ENCODE results near the gene ZNF516.

Gene ZNF516

DNA sequence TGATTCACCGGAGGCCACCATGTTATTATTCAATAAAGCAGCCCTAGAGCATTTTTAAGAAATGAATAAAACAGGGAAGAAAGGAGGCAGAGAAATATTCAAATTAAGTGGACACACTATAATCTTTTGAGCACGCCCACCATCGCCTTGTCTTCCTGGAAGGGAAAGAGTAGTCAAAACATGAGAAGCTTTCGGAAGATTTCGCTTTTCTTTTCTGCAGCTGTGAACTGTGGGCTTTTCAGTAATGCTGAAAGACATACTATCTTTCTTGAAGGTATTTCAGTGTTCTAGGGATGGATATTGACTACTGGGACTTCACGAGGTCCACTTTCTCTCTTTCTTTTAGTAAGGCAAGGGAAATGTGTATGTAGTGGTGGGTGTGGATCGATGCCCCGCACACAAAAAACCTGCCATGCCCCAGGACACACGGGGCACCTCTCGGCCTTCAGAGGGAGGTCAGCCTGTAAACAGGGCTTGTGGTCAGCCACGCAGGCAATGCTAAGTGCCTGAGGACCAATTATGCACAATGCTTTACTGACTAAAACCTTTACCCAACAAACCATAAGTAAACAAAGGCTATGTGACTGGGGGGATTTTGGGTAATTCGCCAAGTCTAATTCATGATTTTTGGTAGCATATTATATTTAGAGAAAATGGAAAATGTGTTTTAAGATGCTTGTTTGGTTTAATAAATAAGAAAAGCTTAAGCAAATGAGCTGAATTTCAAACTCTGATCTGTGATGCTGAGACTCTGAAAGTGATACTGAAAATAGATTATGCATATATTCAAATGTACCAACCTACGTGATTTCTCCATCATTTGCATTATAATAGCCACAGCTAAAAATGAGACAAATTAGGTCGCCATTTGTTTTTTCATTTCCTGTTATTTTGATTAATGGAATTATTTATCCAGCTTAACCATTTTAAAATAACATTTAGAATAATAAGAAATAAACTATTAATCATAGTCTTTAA lies 130.5 kb downstream of the ZNF516 start:
- no peak for DNase-seq (ENCODE audit: low read depth)

DNA sequence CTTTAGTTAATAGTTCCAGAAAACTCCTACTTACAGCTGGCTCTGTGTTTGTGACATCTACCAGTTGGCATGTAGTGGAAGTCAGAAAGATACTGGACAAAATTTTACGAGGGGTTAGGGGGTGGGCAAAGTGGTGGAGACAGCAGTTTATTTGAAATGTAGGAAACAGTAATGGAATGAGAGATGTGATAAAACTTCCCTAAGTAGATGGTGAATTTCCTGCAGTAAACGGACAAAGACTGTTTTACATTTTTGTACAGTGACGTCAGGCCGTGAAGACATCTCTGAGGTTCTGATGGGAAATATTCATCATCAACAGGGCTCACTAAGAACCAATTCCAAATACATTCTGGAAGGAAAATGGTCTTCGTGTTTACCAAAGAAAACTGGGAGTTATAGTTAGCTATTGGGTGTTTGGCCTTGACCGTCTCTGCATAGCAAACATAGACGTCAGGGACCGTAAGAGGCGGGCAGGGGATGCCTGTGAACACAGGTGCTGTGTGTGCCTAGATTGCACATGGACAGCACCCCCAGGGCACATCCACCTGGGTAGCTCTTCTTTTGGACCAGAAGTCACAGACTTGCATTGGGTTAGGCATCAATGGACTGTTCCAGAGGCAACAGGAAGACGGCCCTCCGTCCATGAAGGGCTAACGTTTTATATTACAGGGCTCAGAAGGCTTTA lies 131.5 kb downstream of the ZNF516 start:
- DNase-seq (ENCODE audit: low read depth) = no peak

DNA sequence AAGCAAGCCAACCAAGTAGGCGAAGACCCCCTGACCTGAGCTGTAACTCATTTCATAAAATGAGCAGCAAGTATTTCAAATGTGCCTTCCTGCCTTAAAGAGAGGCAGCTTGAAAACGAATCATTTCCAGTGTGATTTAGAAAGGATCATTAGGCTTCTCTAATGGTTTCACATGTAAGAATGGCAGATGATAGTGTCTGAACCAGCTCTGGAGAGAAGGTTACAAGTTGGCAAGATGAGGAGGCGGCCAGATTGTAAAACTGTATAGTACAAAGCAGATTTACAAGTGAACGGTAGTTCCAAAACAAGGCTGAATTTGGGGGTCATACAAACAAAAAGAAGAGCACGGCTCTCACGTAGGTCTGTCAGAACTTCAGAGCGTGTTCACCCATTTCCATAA lies 132.4 kb downstream of the ZNF516 start:
- no peak for DNase-seq (ENCODE audit: low read depth)

DNA sequence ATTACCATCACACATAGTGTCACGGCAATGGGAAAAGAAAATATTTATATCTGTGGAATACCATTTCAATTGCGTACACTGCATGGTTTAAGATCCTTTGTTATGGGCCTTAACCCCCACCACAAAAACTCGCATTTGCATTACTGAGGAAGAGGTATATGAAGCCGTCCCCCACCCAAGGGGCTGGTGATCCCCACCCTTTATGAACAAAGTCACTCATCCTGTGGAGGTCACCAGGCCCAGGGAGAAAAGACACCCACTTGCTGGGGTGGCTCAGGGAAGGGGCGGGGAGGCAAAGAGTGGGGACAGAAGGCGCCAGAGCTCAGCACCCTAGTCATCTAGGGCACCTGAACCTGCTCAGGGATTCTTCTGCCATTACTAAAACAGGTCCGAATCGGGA lies 133.8 kb downstream of the ZNF516 start:
- DNase-seq (ENCODE audit: low read depth) = no peak

DNA sequence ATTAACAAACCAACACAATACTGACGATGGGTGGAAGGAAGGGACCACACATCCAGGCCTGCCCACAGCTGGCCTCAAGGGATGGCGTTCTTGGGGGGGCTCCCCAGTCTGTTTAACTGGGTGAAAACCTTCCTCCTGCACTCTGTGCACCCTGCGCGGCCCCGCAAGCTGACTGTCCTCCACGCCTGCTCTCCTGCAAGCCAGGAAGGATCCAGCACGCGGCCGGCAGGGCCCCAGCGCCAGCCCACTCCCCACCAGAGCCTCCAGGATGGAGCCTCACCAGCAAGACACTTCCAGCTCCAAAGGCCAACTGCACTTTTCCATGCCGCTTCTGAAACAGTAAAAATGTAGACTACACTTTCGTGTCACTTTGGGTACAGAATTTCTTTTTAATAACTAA lies 135.1 kb downstream of the ZNF516 start:
- DNase-seq (ENCODE audit: low read depth) = no peak

DNA sequence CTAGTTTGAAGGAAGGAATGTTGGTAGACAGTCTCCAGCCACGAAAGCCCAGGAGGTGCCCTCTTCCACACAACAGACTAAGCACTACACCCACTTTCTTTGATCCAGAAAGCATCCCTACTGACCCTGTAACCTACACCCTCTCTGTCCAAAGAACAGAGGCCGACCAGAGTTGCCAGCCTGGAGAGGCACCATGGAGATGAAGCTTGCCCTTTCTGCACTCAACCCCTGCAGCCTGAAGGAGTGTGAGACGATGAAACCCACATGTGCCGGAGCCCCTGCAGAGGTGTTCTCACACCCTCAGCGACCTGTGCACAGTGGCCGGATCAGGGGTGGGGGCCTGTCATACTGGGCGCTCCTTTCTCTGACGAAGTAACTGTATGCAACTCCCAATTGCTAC lies 136.3 kb downstream of the ZNF516 start:
- DNase-seq (ENCODE audit: low read depth) = no peak

DNA sequence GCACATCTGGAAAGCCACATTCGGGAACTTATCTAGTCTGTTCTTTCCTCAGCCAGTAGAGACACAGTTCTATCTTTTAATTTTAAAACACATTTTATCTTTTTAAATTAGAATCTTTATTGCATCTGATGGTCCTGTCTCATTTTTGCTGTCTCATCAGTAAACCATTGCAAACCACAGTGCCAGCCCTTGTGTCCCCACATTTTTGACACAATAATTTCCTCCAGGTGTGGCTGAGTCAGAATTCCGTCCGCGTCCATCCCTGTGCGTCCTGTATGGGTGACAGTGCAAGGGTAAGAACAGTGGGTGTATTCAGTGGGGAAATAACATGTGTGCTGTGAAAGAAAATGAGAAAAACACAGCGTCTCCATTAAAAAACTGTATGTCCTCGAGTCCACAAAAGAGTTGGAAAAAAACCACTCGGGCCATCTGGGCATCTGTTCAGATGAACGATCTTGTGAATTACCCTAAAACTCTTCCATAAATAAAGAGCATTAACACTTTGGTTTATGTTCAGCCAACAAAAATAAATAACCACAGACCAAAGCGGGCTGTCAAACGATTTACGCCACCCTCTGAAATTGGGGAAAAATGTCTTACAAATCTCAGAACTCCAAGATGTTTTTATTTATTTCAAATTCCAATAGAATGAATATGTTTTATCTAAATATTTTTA lies 137.3 kb downstream of the ZNF516 start:
- DNase-seq (ENCODE audit: low read depth) = peak; percentile 18

DNA sequence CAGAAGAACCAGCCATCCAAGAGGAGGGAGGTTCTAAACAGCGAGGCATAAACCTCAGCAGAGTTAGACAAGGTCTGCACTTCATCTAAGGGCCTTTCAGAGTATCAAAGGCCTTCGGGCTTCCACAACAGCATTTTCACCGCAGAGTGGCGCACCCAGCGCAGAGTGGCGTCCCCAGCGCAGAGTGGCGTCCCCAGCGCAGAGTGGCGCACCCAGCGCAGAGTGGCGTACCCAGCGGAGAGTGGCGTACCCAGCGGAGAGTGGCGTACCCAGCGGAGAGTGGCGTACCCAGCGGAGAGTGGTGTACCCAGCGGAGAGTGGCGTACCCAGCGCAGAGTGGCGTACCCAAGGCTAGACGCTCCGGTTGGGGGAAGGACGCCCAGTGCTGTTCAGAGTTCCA lies 137.9 kb downstream of the ZNF516 start:
- DNase-seq (ENCODE audit: low read depth) = no peak

DNA sequence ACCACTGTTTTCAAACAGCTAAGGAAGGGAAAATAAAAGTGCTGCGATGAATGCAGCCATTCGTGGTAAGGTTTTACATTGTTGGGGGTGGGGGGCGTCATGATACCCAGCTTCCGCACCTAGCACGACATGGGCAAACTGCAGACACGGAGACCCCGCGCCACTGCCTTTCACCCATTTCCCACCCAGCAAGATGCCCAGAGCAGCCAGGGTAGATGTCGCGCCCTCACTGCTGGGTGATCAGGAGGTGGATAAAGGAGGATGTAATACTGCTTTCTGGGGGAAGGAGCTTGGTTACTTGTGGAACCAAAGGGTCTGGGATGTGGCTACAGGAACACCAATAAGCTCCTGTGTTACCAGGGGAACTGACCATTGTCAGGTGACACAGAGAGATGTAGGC lies 138.4 kb downstream of the ZNF516 start:
- DNase-seq (ENCODE audit: low read depth) = no peak

DNA sequence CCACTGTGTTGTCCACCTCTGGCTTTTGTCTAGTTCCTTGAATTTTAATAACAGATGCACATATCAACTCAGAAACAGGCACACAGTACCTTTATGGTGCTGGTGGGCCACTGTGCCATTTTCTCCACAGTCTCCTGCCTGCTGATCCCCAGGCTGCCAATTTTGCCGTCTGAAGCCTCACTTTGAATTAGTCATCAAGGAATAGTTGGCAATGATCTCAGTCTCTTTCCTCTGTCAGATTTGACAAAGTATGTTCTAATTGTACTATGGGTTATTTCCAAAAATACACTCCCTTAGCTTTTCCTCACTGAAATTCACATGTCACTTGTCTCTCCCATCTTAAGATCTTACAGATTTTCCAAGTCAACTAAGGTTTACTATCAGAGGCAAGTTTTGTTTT lies 140.7 kb downstream of the ZNF516 start:
- peak; percentile 14 for DNase-seq (ENCODE audit: low read depth)

DNA sequence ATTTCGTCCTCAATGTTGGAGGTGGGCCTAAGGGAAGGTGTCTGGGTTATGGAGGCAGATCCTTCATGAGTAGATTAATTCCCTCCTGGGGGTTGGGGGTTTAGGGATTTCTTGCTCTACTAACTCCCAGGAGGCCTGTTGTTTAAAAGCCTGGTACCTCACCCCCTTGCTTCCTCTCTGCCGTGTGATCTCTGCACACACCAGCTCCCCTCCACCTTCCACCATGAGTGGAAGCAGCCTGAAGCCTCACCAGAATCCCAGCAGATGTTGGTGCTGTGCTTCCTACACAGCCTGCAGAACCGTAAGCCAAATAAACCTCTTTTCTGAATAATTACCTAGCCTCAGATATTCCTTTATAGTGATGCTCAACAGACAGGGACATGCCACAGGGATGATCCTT lies 141.5 kb downstream of the ZNF516 start:
- DNase-seq (ENCODE audit: low read depth) = no peak

DNA sequence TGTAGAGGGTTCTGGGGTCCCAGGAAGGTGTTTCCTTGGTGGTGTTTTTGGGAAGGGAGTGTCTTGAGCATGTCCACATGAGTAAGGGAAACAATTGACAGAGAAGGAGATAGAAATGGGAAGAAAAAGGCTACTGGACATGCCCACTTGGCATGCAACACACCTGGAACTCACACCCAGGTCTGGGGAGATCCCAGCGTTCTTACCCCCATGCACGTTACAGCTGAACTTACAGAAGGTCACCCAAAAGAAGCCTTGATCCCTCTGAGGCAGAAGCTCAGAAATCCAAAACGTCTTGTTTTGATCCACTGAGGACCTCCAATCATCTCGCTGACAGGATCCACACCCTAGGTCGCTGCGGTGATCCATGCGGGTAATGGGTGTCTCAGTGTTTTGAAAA lies 142.0 kb downstream of the ZNF516 start:
- DNase-seq (ENCODE audit: low read depth) = no peak

DNA sequence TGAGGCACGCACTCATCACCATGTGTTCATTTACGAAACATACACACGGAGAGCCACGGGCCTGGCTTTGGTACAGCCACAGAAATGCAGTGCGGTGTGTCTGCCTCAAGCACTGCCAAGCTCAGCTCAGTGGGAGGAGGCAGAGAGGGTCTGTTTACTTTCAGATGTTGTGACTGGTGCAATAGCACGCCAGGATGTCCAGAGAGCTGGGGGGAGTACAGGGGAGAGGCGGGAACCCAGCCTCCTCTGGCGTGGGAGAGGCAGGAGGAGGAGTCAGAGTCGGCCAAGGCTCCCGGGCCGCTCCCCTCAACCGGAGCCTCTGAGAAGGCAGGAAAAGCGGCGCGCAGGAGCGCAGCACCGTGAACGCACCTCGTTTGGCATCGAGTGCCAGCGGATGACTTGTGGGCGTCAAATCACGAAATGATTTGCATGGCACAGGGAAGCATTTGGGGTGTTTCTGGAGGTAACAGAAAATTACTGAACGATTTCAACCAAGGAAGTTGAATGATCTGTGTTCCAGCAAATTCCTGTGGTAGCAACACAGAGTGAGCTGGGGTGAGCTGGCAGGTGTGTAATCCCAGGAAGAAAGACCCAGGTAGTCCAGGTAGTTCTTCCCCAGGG lies 143.0 kb downstream of the ZNF516 start:
- DNase-seq (ENCODE audit: low read depth) = peak; percentile 89

DNA sequence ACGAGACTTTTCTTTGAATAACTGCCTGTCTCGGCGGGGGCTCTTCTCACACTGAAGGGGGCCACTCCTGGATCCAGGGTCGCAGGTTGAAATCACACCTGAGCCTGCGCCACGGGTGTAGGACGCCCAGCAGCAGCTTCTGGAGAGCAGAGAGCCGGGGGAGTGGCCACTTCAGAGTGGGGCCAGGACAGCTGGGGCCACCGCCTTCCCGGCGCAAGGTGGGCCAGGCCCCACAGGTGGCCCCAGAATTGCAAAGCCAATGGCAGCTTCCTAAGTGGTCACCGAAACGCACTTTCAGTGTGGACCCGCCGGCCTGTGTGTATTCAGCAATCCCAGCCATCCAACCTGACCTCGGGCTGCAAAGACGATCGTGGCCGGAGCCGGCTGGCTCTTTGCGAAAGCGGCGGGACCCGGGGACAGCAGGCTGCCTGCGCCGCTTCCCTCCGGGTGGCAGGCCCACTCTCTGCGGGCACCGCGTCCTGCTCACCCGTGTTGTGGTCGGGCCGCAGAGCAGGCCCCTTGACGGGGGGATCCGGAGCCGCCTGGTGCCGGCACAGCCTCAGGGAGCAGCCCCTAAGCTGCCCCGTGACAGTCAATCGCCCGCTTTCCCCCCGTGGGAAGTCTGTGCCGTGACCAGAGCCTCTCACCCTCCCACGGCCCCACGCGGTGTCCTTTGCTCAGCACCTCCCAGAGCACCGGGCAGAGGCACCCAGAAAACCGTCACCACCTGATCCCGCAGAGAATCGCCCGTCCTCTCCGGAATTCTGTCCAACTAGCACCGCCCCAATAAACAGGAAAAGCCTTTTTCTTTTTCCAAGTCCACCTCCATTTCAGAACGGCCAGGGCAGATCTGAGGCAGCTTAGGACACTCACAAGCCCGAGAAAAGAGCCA lies 144.7 kb downstream of the ZNF516 start:
- DNase-seq (ENCODE audit: low read depth) = no peak

DNA sequence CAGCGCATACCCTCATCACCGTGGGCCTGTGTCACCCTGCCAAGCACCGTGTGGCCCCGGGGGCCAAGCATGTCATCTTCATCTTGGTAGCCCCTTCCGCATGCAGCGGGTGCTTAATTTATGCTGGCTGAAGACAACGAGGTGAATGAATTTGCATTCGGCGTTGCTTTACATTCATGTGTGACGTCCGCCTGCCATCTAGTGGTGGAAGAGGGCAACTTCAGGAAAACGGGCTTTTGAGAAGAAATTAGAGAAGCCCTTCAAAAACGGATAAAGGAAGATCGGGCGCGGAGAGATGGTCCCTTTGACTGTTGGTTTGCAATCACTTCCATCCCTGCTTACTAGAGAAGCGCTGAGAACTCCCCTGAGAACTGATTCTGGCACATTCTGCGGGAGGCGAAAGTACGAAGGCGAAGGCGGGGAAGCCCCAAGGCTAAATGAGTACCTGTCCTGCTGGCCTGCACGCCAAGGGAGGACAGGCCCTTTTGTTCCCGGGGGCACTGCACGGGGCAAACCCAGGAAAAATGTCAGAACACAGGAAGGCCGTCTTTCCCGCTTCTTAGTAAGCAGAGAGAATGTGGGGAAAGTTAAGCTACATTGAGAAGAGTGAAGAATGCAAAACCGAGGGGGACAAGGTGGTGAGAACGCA lies 145.9 kb downstream of the ZNF516 start:
- peak; percentile 48 for DNase-seq (ENCODE audit: low read depth)

DNA sequence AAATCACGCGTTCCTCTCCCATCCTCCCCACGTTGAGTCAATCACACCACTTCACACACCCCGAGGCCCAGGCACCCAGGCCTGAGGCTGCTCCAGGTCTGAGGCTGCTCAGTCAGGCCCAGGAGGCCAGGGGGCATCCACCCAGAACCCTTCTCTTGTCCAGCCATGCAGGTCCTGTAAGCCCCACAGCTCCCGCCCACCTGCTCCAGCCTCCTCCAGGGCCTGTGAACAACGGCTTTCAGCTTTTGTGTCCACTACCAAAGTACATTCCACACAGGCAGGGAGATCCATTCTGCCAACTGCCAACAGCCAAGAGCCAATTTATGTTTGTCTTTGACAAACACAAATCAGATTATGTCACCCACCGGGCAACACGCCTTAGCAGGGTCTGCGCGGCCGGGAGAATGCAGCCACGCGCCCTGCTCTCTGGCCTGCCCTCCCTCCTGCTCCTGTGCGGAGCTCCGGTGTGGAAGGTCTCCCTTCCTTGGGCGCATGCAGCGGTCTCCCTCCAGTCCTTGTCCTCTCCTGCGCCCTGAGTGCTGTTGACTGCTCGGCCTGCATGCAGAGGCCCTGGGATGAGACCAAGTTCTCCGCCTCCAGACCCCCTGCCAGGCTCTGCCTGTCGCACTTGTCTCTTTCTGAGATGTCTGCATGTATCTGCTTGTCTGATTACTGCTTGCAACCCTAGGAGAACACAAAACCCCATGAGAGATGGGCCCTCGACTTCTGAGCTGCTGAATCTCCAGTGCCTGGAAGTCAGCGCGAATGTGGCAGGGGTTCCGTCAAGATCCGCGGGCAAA lies 146.6 kb downstream of the ZNF516 start:
- no peak for DNase-seq (ENCODE audit: low read depth)

DNA sequence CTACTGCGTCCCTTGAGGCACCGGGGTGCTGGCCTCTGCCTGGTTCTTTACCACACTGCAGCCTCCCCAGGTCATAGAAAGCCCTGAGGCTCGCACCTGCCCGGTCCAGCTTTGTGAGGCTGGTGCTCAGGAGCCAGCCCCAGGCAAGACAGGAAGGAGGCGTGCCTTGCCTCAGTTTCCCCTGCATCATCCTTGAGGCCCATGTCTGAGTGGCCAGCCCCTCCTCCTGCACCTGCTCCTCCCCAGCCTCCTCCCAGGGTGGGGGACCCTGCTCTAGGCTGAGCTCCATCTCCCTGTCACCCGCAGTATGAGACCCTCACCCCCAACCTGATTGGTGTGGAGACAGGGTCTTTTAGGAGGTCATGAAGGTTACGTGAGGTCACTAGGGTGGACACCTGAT lies 147.7 kb downstream of the ZNF516 start:
- no peak for DNase-seq (ENCODE audit: low read depth)

DNA sequence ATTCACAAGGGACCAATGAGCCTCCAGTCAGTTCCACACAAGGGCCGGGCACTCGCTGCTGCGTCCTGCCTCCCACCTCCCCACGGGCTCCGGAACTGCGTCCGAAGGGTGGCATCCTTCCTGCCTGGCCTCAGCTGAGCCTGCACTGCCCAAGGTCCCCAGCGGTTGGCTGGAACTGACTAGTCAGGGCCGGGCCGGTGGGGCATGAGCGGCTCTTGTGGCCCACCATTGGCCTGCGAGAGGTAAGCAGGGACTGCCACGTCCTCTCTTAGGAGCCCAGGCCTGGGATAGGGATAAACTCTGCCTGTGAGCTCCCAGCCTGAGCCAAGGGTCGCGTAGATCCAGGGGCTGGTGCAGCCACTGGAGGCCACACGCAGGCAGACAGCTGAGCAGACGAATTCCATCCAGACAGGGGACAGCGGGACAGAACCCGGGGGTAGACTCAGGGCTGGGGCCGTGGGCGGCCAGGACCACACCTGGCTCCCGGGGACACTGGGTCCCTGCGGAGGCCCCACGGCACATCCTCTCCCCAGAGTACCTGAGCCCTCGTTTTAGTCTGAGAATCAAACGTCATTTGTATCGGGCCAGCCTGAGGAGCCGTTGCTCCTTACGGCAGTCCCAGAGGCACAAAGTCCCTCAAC lies 148.4 kb downstream of the ZNF516 start:
- DNase-seq (ENCODE audit: low read depth) = no peak

DNA sequence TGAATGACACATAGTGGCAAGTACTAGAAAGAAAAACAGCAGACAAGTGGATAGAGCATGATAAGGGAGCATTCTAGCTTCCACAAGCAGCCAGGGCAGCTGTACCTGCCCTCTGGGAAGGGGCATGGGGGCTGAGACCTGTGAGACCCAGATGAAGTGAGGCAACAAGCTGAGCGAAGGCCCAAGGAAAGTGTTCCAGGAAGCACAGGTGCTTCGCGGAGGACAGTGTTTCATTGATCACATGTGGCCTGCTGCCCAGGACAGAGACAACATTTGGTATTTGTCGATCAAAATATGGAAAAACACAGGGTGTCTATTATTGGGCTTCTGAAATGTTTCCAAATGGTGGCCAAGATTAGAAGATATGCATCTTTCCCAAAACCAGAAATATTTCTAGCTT lies 149.1 kb downstream of the ZNF516 start:
- no peak for DNase-seq (ENCODE audit: low read depth)
